ENCODE results near the gene LMX1A.

The LMX1A gene

GRCh38 chr1:165204548-165204947, 152.0 kb downstream of the LMX1A start:
- no peak for DNase-seq (ENCODE audit: low read depth, low spot score)
- no peaks in the 10 kb centered on the region for H3K36me3 ChIP-seq (ENCODE audit: insufficient read depth, insufficient read length, low read length)
- H3K4me3 ChIP-seq (ENCODE audit: insufficient read length, low read depth) = no peak overlapping the region
- no peaks in the 10 kb centered on the region for H3K9me3 ChIP-seq (ENCODE audit: insufficient read depth, low read length)
- no peaks in the 10 kb centered on the region for H3K27me3 ChIP-seq (ENCODE audit: insufficient read depth, insufficient read length)
- TF ChIP-seq YY1 (IDR thresholded peaks at IDR 0.05; ENCODE audit: insufficient read depth, insufficient read length) (no peak), ZNF274 (IDR thresholded peaks at IDR 0.05; ENCODE audit: low read depth, low read length) (no peak), SUZ12 (IDR thresholded peaks at IDR 0.05; ENCODE audit: extremely low read depth, insufficient read depth, insufficient read length) (no peak)
- no peak overlapping the region for H3K9ac ChIP-seq (ENCODE audit: insufficient read length, low read depth)
- no peaks in the 10 kb centered on the region for H3K4me1 ChIP-seq (ENCODE audit: insufficient read depth, insufficient read length)

GRCh38 chr1:165191087-165191486, 165.4 kb downstream of the LMX1A start:
- Histone ChIP-seq H3K27me3 (ENCODE audit: insufficient read depth, insufficient read length) (no peaks in the 10 kb centered on the region), H3K9me3 (ENCODE audit: insufficient read depth, low read length) (no peaks in the 10 kb centered on the region), H3K9ac (ENCODE audit: insufficient read length, low read depth) (no peak overlapping the region), H3K4me3 (ENCODE audit: insufficient read length, low read depth) (no peak overlapping the region), H3K4me1 (ENCODE audit: insufficient read depth, insufficient read length) (peaks cover 3% of the 10 kb centered on the region), H3K36me3 (ENCODE audit: insufficient read depth, insufficient read length, low read length) (no peaks in the 10 kb centered on the region)
- TF ChIP-seq SUZ12 (IDR thresholded peaks at IDR 0.05; ENCODE audit: extremely low read depth, insufficient read depth, insufficient read length) (no peak), YY1 (IDR thresholded peaks at IDR 0.05; ENCODE audit: insufficient read depth, insufficient read length) (no peak), ZNF274 (IDR thresholded peaks at IDR 0.05; ENCODE audit: low read depth, low read length) (no peak)
- DNase-seq (ENCODE audit: low read depth, low spot score) = no peak

GRCh38 chr1:165189913-165190312, 166.6 kb downstream of the LMX1A start:
- H3K9ac ChIP-seq (ENCODE audit: insufficient read length, low read depth) = no peak overlapping the region
- H3K4me1 ChIP-seq (ENCODE audit: insufficient read depth, insufficient read length) = peaks cover 3% of the 10 kb centered on the region
- DNase-seq (ENCODE audit: low read depth, low spot score) = no peak
- no peaks in the 10 kb centered on the region for H3K9me3 ChIP-seq (ENCODE audit: insufficient read depth, low read length)
- TF ChIP-seq YY1 (IDR thresholded peaks at IDR 0.05; ENCODE audit: insufficient read depth, insufficient read length) (no peak), ZNF274 (IDR thresholded peaks at IDR 0.05; ENCODE audit: low read depth, low read length) (no peak), SUZ12 (IDR thresholded peaks at IDR 0.05; ENCODE audit: extremely low read depth, insufficient read depth, insufficient read length) (no peak)
- no peak overlapping the region for H3K4me3 ChIP-seq (ENCODE audit: insufficient read length, low read depth)
- no peaks in the 10 kb centered on the region for H3K36me3 ChIP-seq (ENCODE audit: insufficient read depth, insufficient read length, low read length)
- H3K27me3 ChIP-seq (ENCODE audit: insufficient read depth, insufficient read length) = no peaks in the 10 kb centered on the region

GRCh38 chr1:165189011-165189410, 167.5 kb downstream of the LMX1A start:
- H3K4me3 ChIP-seq (ENCODE audit: insufficient read length, low read depth) = no peak overlapping the region
- TF ChIP-seq ZNF274 (IDR thresholded peaks at IDR 0.05; ENCODE audit: low read depth, low read length) = no peak
- no peak for TF ChIP-seq SUZ12 (IDR thresholded peaks at IDR 0.05; ENCODE audit: extremely low read depth, insufficient read depth, insufficient read length)
- no peak for TF ChIP-seq YY1 (IDR thresholded peaks at IDR 0.05; ENCODE audit: insufficient read depth, insufficient read length)

GRCh38 chr1:165187031-165188009, 169.2 kb downstream of the LMX1A start:
- Histone ChIP-seq H3K4me3 (ENCODE audit: insufficient read length, low read depth) (no peak overlapping the region), H3K36me3 (ENCODE audit: insufficient read depth, insufficient read length, low read length) (no peaks in the 10 kb centered on the region), H3K27me3 (ENCODE audit: insufficient read depth, insufficient read length) (no peaks in the 10 kb centered on the region), H3K9me3 (ENCODE audit: insufficient read depth, low read length) (peaks cover 12% of the 10 kb centered on the region; the same call in 1 of the 2 replicates), H3K4me1 (ENCODE audit: insufficient read depth, insufficient read length) (peaks cover 3% of the 10 kb centered on the region), H3K9ac (ENCODE audit: insufficient read length, low read depth) (no peak overlapping the region)
- DNase-seq (ENCODE audit: low read depth, low spot score) = no peak
- TF ChIP-seq YY1 (IDR thresholded peaks at IDR 0.05; ENCODE audit: insufficient read depth, insufficient read length) (no peak), ZNF274 (IDR thresholded peaks at IDR 0.05; ENCODE audit: low read depth, low read length) (no peak), SUZ12 (IDR thresholded peaks at IDR 0.05; ENCODE audit: extremely low read depth, insufficient read depth, insufficient read length) (no peak)

More at GRCh38 chr1:165189011-165189410, 167.5 kb downstream of the LMX1A start:
- no peak overlapping the region for H3K9ac ChIP-seq (ENCODE audit: insufficient read length, low read depth)
- H3K27me3 ChIP-seq (ENCODE audit: insufficient read depth, insufficient read length) = no peaks in the 10 kb centered on the region
- no peaks in the 10 kb centered on the region; the same call in 1 of the 2 replicates for H3K9me3 ChIP-seq (ENCODE audit: insufficient read depth, low read length)
- DNase-seq (ENCODE audit: low read depth, low spot score) = no peak
- peaks cover 3% of the 10 kb centered on the region for H3K4me1 ChIP-seq (ENCODE audit: insufficient read depth, insufficient read length)
- H3K36me3 ChIP-seq (ENCODE audit: insufficient read depth, insufficient read length, low read length) = no peaks in the 10 kb centered on the region

GRCh38 chr1:165185161-165185889, 171.2 kb downstream of the LMX1A start:
- no peak overlapping the region for H3K4me3 ChIP-seq (ENCODE audit: insufficient read length, low read depth)
- DNase-seq (ENCODE audit: low read depth, low spot score) = no peak
- no peak overlapping the region for H3K9ac ChIP-seq (ENCODE audit: insufficient read length, low read depth)
- peaks cover 17% of the 10 kb centered on the region; the same call in 1 of the 2 replicates for H3K9me3 ChIP-seq (ENCODE audit: insufficient read depth, low read length)
- TF ChIP-seq SUZ12 (IDR thresholded peaks at IDR 0.05; ENCODE audit: extremely low read depth, insufficient read depth, insufficient read length) (no peak), ZNF274 (IDR thresholded peaks at IDR 0.05; ENCODE audit: low read depth, low read length) (no peak), YY1 (IDR thresholded peaks at IDR 0.05; ENCODE audit: insufficient read depth, insufficient read length) (no peak)
- no peaks in the 10 kb centered on the region for H3K36me3 ChIP-seq (ENCODE audit: insufficient read depth, insufficient read length, low read length)
- H3K27me3 ChIP-seq (ENCODE audit: insufficient read depth, insufficient read length) = no peaks in the 10 kb centered on the region
- H3K4me1 ChIP-seq (ENCODE audit: insufficient read depth, insufficient read length) = peaks cover 3% of the 10 kb centered on the region

- H3K4me1 ChIP-seq (ENCODE audit: insufficient read depth, insufficient read length) = peaks cover 3% of the 10 kb centered on the region
- no peak overlapping the region for H3K4me3 ChIP-seq (ENCODE audit: insufficient read length, low read depth)
- TF ChIP-seq SUZ12 (IDR thresholded peaks at IDR 0.05; ENCODE audit: extremely low read depth, insufficient read depth, insufficient read length) (no peak), YY1 (IDR thresholded peaks at IDR 0.05; ENCODE audit: insufficient read depth, insufficient read length) (no peak), ZNF274 (IDR thresholded peaks at IDR 0.05; ENCODE audit: low read depth, low read length) (no peak)
- no peak overlapping the region for H3K9ac ChIP-seq (ENCODE audit: insufficient read length, low read depth)
- no peaks in the 10 kb centered on the region for H3K36me3 ChIP-seq (ENCODE audit: insufficient read depth, insufficient read length, low read length)
- no peaks in the 10 kb centered on the region for H3K27me3 ChIP-seq (ENCODE audit: insufficient read depth, insufficient read length)
- DNase-seq (ENCODE audit: low read depth, low spot score) = no peak
- peaks cover 17% of the 10 kb centered on the region; the same call in 1 of the 2 replicates for H3K9me3 ChIP-seq (ENCODE audit: insufficient read depth, low read length)
These were observed 173.5 kb downstream of the LMX1A start for GRCh38 chr1:165182975-165183374.
